ENCODE results near the gene PRKAA2.
A peak's percentile ranks its signal among the peaks of the same experiment; 100 is the strongest.

Gene PRKAA2

GRCh38 chr1:56713112-56713511 is 68.0 kb downstream of the PRKAA2 start:
- DNase-seq (ENCODE audit: low read depth in 2 of 2) = no peak

DNA sequence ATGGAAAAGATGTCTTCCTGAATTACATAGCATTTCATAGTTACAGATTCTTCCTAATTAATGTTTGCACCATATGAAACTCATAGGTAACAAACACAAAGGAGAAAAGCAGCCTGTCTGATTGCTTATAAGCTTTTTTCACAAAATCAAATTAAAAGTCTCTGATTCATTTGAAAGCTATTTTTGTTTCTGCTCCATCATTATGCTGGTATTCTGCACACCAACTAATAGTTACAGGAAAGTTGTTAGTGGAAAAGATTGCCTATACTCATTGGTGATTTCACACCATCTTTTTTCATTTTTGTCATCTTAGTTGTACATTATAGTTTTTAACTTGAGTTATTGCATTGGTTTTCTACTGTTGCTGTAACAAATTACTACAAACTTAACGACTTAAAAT is 70.0 kb downstream of the PRKAA2 start:
- peak; percentile 8 to 10 for DNase-seq (ENCODE audit: low read depth in 2 of 2)

GRCh38 chr1:56719171-56719570 is 74.1 kb downstream of the PRKAA2 start:
- no peak for DNase-seq (ENCODE audit: low read depth in 2 of 2)

GRCh38 chr1:56726706-56727105 is 81.6 kb downstream of the PRKAA2 start:
- DNase-seq (ENCODE audit: low read depth in 2 of 2) = no peak

DNA sequence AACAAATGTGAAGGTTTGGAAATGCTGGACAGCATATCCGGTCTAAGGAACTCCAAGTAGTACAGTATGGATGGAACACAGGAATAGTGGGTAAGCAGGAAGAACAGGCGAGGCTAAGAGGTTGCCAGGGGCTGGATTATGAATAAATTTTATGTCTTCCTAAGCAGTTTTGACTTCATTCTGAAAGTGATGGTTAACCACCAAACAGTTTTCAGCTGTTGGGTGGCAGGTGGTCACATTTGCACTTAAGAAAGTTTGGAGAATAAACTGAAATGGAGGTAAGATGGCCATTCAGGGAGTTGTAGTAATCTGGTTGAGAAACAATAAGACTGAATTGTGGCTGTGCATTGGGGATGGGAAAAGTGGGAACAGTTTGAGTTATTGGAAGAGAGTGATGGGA is 83.8 kb downstream of the PRKAA2 start:
- DNase-seq (ENCODE audit: low read depth in 2 of 2) = no peak

DNA sequence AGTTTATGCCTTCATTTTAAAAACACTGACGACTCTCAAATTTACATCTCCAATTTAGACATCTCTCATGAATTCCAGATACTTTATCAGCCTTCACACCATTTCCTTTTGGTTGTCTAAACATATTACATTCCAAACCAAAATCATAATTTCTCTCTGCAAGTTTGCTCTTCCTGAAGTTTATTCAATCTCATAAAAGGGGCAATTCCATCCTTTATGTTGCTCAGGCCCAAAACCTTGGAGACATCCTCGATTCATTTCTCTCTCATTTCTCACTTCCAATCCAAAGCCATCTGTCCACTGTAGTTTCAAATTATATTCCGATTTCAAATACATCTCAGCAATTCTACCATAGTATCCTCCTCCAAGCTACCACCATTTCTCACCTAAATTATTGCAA is 100.1 kb downstream of the PRKAA2 start:
- DNase-seq (ENCODE audit: low read depth in 2 of 2) = no peak

DNA sequence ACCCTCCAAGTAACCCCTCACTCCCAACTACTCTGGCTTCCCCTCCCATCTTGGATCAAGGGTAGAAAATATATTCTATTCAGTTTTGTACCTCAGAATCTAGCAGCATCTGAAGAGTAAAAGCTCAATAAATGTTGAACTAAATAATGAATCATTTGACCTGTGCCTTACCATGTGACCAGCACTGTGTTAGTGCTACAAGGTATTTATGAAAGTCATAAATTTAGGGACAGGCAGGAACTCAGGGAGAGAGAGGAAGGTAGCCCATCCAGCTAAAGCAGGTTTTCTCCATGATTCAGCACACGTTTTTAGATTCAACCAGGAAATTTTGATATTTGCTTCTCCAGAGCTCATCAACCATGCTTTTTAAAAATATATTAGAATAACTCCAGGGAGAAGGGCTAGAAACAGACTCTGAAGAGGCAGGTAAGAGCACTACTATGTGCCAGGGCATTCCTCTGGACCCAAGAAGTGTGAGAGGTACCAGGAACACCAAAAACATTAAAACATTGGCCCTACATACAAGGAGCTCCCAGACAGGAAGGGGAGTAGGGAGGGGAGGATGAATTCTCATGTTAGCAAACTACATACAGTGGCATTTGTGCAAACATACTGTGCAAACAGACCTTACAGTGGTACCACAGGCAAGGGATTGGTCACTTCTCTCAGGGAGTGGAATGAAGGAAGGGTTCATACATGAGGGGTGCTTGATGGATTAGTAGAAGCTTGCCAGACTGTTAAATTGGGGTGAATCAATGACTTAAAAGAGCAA is 109.8 kb downstream of the PRKAA2 start:
- no peak for DNase-seq (ENCODE audit: low read depth in 2 of 2)

DNA sequence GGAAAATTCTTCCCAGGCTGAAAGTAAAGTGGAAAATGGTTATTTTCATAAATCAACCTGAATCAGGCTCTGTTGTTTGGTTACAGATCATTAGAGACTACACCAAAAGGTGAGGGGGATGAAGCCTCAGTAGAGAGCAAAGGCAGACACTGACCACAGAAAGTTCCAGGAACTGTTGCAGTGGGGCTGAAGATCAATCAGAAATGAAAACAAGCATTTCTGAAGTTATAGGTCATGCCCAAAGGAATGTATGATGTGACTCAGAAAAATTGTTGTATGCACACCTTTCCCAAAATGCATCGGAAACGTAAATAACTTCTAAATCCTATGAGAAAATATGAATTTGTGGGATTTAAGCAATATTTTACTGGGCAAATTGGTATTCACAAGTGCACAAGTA is 110.8 kb downstream of the PRKAA2 start:
- DNase-seq (ENCODE audit: low read depth in 2 of 2) = no peak

- DNase-seq (ENCODE audit: low read depth in 2 of 2) = no peak
Observed at GRCh38 chr1:56758135-56758534, 113.0 kb downstream of the PRKAA2 start.

GRCh38 chr1:56758794-56759193 is 113.7 kb downstream of the PRKAA2 start:
- no peak for DNase-seq (ENCODE audit: low read depth in 2 of 2)

All from fibroblast of skin of left biceps (primary cell).